Measurements from ENCODE around the gene GAS6. TPM values are rescaled to one million over a fixed set of nuclear protein-coding genes. Genes with fewer than 3 reads are reported as not detected.
A peak's percentile ranks its signal among the peaks of the same experiment; 100 is the strongest.

The GAS6 gene
- total and polyA plus RNA-seq, 9 of the 15 experiments (the other 6 are each of a cell fraction or from before 2014, with no cell fraction given) = 0.14 to 9.7 (median 4.7) TPM; not detected in 1

GRCh38 chr13:113887700-113888201 is 23.9 kb upstream of the GAS6 start:
- ATAC-seq = no peak
- no peaks in the 10 kb centered on the region for H3K36me3 ChIP-seq (ENCODE audit: control insufficient read depth, insufficient read depth, low read length)
- no peak overlapping the region for H3K27ac ChIP-seq (ENCODE audit: extremely low read depth, low read depth, low read length)
- WGBS (ENCODE audit: insufficient coverage, low coverage, missing lambda C conversion rate) = 0% methylated on average over 1 of the region's 1 CpG
- H3K4me2 ChIP-seq (ENCODE audit: insufficient read depth, low read length) = no peak overlapping the region
- no peak for DNase-seq (ENCODE audit: extremely low read depth in 1 of 4, low spot score in 3 of 4)
- intact Hi-C loops (cut with micrococcal nuclease) (no loop called here), in situ Hi-C loops (cut with MboI) (no loop called here)
- H3K9me1 ChIP-seq (ENCODE audit: control insufficient read depth, insufficient read depth, low read length) = no peaks in the 10 kb centered on the region
- no peaks in the 10 kb centered on the region for H3K9me3 ChIP-seq (replicated peaks; ENCODE audit: control insufficient read depth, insufficient read depth, low read depth, low read length)
- no TSS peak for BruUV-seq (replicated peaks)
- H3K4me3 ChIP-seq = no peak overlapping the region
- peaks cover 9 to 35% of the 10 kb centered on the region in 2 experiments; a peak in 4 of 5 replicates for H3K27me3 ChIP-seq (ENCODE audit: control insufficient read depth in 2 of 2, insufficient read depth in 2 of 2, low read length in 2 of 2)
- TF ChIP-seq ZNF263 (CRISPR knock-in tag; IDR thresholded peaks at IDR 0.05; ENCODE audit: borderline replicate concordance) = 0 out of 2 replicates have a peak, but pooled peaks have one; percentile 29
- TF ChIP-seq BRCA1 (IDR thresholded peaks at IDR 0.05) = no peak
- no peak for TF ChIP-seq BRCA1 (CRISPR knock-in tag; IDR thresholded peaks at IDR 0.05)
- FAIRE-seq = no peak
- H3K9ac ChIP-seq (ENCODE audit: insufficient read depth in 1 of 2, low read depth in 2 of 2, low read length in 2 of 2) = no peak overlapping the region
- no peaks in the 10 kb centered on the region for H4K20me1 ChIP-seq (replicated peaks; ENCODE audit: control insufficient read depth, insufficient read depth, low read length)
- CTCF ChIA-PET (ENCODE audit: low intra/inter-chr PET ratio) = no interaction called here
- H3K4me1 ChIP-seq (replicated peaks in 1 of 2; ENCODE audit: control insufficient read depth in 2 of 2, insufficient read depth in 2 of 2, low read length in 2 of 2) = peaks cover 0 to 17% of the 10 kb centered on the region in 2 experiments; a peak in 2 of 5 replicates
- H3K79me2 ChIP-seq (ENCODE audit: control insufficient read depth, insufficient read depth, low read length) = no peaks in the 10 kb centered on the region
- no peak overlapping the region for H2AFZ ChIP-seq (ENCODE audit: low read depth, low read length)
- POLR2A ChIA-PET = interaction anchor here (0.7 to 1.7 kb wide), 2 partner anchors 12 to 235 kb away, joined by 4 to 5 read pairs; no protein-coding TSS in a partner anchor

GRCh38 chr13:113886561-113887112 is 22.8 kb upstream of the GAS6 start:
- Histone ChIP-seq H3K4me3 (no peak overlapping the region), H3K27ac (ENCODE audit: extremely low read depth, low read depth, low read length) (no peak overlapping the region), H2AFZ (ENCODE audit: low read depth, low read length) (no peak overlapping the region), H3K9me1 (ENCODE audit: control insufficient read depth, insufficient read depth, low read length) (no peaks in the 10 kb centered on the region), H3K9ac (ENCODE audit: insufficient read depth in 1 of 2, low read depth in 2 of 2, low read length in 2 of 2) (no peak overlapping the region), H3K36me3 (ENCODE audit: control insufficient read depth, insufficient read depth, low read length) (no peaks in the 10 kb centered on the region), H3K27me3 (ENCODE audit: control insufficient read depth in 2 of 2, insufficient read depth in 2 of 2, low read length in 2 of 2) (peaks cover 9 to 45% of the 10 kb centered on the region in 2 experiments; a peak in 4 of 5 replicates), H4K20me1 (replicated peaks; ENCODE audit: control insufficient read depth, insufficient read depth, low read length) (no peaks in the 10 kb centered on the region), H3K4me1 (replicated peaks in 1 of 2; ENCODE audit: control insufficient read depth in 2 of 2, insufficient read depth in 2 of 2, low read length in 2 of 2) (peaks cover 0 to 19% of the 10 kb centered on the region in 2 experiments; a peak in 2 of 5 replicates), H3K79me2 (ENCODE audit: control insufficient read depth, insufficient read depth, low read length) (no peaks in the 10 kb centered on the region), H3K9me3 (replicated peaks; ENCODE audit: control insufficient read depth, insufficient read depth, low read depth, low read length) (no peaks in the 10 kb centered on the region), H3K4me2 (ENCODE audit: insufficient read depth, low read length) (no peak overlapping the region)
- DNase-seq (ENCODE audit: extremely low read depth in 1 of 4, low spot score in 3 of 4) = no peak
- ChIA-PET POLR2A (interaction anchor here (1.2 kb wide), 1 partner anchor 9 kb away, joined by 3 read pairs; no protein-coding TSS in a partner anchor), CTCF (ENCODE audit: low intra/inter-chr PET ratio) (interaction anchor here (0.6 kb wide), 1 partner anchor 153 kb away, joined by 3 read pairs; no protein-coding TSS in a partner anchor)
- WGBS (ENCODE audit: insufficient coverage, low coverage, missing lambda C conversion rate) = 0% methylated on average over 9 of the region's 14 CpGs
- no peak for FAIRE-seq
- BruUV-seq (replicated peaks) = no TSS peak
- intact Hi-C loops (cut with micrococcal nuclease) = no loop called here
- ATAC-seq = no peak
- in situ Hi-C loops (cut with MboI) = no loop called here
- no peak for TF ChIP-seq IRF2 (CRISPR knock-in tag; IDR thresholded peaks at IDR 0.05)
- TF ChIP-seq NEUROD1 (IDR thresholded peaks at IDR 0.05; ENCODE audit: borderline replicate concordance, low read depth, low read length, partially characterized antibody) = no peak
- TF ChIP-seq MLLT1 (IDR thresholded peaks at IDR 0.05) = no peak
- TF ChIP-seq LARP7 (IDR thresholded peaks at IDR 0.05) = no peak
- no peak for TF ChIP-seq ZNF23 (CRISPR knock-in tag; IDR thresholded peaks at IDR 0.05)
- no peak for TF ChIP-seq TCFL5 (CRISPR knock-in tag; conservative IDR thresholded peaks at IDR 0.05)
- TF ChIP-seq ATF2 (CRISPR knock-in tag; IDR thresholded peaks at IDR 0.05) = no peak
- no peak for TF ChIP-seq HDAC8 (tag; IDR thresholded peaks at IDR 0.05)
- no peak for TF ChIP-seq TFAP4 (CRISPR knock-in tag; IDR thresholded peaks at IDR 0.05; ENCODE audit: borderline replicate concordance)

Data from K562 (cell line).